GM18502 (cell line): Measurements from ENCODE around the gene RIPOR3.
"Not testable (repeated sequence)": the region's sequence is repeated elsewhere in the genome, so short reads cannot be mapped to it uniquely, and the experiment has no call there.

Experiments
- ATAC-seq: cut with Tn5 transposase; IDR thresholded peaks from one replicate; pipeline ENCODE4 v1.9.1; 2021; ENCODE audit warnings: mild to moderate bottlenecking; ENCODE audit not compliant: unreplicated experiment, poor library complexity

The RIPOR3 gene

DNA sequence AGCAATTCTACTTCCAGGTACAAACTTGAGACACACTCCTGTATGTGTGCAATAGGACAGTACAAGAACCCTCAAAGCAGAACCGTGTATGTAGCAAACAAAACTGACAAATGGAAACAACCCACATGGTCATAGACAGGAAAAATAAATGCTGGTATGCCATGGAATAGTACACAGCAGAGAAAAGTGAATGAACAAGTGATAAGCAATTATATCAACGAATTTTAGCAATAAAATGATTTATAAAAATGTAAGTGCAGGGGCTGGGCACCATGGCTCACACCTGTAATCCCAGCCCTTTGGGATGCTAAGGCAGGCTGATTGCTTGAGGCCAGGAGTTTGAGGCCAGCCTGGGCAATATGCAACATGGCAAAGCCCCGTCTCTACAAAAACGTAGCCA, 9.3 kb downstream of the RIPOR3 start:
- no peak for ATAC-seq

DNA sequence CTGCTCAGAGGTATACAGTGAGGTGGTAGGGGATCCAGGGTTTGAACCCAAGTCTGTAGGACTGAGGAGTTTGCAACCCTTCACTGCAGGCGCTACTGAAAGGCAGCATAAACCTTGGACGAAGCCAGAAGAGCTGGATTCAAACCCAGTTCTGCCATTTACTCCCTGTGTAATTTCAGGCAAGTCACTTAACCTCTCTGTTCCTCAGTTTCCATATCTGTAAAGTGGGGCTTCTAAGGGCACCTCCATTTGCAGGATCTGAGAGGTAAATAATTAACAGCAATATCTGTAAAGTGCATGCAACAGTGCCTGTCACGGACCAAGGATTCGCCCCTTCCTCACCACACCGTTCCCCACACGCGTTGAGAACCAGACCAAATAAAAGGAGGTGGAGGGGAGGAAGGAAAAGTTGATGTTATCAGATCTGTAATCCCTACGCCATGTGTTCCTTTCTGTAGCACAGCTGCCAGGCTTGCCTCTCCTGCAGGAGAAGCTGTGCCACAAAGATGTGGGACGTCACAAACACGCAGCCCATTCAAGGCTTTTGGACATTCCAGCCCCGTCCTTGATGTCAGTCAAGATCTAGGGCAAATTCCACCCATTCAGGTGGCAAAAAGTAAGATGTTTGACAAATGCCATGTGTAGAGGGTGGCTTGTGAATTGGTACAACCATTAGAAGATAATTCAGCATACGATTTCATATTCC, 9.8 kb downstream of the RIPOR3 start:
- ATAC-seq: no peak

DNA sequence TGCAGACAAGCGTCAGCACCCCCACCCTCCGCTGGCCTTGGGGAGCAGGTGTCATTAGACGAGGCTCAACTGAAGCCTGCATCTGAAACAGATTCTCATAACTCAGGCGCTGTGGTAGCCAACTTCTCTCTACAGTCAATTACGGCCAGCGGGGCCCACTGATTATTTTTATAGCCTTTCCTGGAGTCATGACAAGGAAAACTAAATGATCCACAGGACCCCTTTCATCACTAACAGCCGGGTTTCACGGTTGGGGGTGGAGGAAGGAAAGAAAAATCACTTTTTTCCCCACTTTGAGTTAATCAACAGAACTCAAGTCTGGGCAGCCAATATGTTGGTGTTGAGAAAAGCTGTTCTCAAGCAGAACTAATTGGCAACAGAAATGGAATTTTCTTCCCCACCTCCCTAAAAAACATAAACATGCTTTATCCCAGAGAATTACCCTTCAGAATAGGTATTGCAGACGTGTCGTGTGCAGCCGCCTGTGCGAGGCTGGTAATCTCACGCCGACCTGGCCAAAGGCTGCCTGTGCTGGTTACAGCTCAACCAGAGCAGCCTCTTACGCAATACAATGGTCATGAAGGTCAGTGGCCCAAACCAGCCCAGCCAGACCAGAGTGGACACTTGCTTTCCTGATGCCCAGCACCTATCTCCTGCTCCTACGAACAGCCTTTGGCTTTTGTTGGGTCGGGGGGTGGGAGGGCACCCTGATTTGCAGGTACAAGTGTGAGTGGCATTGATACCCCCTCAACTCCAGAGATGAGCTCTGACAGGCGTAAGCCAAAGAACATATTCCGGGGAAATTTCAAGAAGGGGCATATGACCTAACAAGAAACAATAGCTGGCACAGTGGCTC, 11.0 kb downstream of the RIPOR3 start:
- no peak for ATAC-seq

DNA sequence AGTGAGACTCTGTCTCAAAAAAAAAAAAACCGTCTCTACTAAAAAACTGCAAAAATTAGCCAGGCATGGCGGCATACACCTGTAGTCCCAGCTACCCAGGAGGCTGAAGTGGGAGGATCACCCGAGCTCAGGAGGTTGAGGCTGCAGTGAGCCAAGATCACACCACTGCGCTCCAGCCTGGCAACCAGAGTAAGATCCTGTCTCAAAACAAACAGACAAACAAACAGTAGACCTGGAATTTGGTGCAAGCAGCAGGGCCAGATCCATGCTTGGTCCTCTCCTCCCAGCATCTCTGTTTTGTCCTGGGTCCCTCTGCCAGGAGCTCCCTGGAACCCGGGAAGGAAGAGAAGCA, 11.6 kb downstream of the RIPOR3 start:
- ATAC-seq: no peak

DNA sequence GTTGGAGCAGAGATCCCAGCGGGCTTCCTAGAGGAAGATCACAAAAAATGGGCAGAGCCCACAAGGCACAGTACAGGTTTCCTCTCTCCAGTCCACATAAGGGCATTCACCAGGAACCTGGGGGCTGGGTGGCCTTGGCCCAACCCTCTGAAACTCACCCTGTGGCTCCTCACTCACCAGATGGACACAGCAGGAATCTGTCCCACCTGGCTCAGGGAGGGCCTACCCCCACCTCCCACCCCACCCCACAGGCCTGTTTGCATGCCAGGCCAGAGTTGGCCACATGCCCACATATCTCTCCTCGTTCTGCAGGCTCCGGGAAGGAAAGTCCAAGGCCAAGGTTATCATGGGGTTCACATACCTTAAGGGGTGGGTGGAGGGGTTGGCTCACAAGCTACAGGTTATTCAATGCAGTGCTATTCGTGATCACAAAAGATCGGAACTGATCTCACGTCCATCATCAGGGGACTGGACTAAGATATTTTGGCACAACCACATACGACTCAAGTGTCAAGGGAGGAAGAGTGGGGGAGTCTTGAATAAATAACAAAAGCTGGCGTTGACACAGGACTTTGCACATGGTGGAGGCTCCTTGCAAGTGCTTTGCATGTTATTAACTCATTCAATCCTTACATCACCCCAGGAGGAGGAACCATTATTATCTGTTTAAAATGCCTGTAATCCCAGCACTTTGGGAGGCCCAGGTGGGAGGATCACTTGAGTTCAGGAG, 13.0 kb downstream of the RIPOR3 start:
- no peak for ATAC-seq

DNA sequence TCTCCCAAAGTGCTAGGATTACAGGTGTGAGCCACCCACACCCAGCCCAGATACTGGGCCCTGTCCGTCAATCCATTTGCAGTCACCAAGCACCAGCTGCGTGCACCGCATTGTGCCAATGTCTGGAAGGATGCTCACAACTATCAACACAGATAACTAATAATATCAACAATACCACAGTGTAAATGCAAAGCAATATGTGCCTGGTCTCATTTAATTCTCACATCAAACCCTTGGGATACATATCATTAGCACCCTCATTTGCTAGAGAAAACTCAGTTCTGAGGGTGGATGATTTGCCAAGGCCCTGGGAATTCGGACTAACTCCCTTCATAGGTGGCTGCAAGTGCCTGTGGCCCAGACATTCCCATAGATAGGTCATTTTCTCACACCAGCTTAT, 14.5 kb downstream of the RIPOR3 start:
- no peak for ATAC-seq

DNA sequence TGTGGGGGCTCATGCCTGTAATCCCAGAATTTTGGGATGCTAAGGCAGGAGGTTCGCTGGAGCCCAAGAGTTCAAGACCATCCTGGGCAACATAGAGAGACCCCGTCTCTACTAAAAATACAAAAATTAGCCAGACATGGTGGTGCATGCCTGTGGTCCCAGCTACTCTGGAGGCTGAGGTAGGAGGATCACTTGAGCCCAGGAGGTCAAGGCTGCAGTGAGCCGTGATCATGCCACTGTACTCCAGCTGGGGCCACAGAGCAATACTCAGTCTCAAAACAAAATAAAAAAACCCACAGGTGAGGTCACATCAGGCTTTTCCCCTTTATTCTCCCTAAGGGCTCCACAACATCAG, 15.0 kb downstream of the RIPOR3 start:
- ATAC-seq: not testable (repeated sequence)

DNA sequence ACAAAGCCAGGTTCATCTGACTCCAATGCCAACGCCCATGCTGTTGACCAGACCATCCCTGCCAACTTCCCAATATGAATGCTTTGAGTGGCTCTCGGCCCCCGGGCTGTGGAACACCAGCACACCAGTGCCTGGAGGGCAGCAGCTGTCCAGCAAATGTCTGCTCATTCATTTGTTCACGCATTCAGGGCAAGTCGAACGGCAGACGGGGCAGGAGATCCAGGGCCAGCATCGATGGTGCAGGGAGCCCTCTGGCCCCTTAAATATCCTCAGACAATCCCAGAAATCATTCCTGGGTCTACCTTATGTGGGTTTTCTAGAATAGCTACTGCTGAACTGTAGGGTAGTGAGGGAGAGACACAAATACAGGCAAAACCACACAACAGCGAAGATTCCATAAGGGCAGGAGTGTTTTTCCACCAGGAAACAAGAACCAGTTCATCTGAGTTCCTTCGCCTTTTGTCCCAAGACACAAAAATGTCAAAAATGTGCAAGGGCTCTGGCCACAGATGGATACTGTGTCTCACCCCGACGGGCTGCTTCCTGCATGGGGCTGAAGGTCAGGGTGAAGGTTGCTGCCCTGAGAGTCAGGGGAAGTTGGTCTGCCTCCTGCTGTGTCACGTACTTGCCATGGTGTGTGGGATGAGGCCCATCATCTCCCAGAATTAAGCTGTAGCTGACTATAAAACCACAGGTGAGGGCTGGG, 15.5 kb downstream of the RIPOR3 start:
- no peak for ATAC-seq

DNA sequence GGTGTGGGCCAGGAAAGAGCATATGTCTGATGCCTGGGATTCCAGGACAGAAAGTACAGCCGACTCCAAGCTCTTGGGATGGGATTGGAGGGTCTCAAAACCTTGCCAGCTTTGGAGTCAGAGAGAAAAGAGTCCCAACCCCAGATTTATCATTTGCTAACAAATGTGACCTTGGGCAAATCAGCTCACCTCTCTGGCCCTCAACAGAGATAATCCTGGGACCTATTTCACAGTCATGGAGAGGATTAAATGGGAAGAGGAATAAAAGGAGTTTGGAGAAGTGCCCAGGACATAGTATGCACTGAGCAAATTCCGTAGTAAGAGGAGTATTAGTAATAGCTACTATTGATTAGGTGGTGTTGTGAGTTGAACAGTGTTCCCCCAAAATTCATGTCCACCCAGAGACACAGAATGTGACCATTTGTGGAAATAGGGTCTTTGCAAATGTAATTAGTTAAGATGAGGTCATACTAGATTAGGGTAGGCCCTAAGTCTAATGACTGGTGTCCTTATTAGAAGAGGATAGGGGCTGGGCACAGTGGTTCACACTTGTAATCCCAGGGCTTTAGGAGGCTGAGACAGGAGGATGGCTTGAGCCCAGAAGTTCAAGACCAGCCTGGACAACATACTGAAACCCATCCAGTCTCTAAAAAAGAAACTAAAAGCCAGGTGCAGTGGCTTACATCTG, 17.1 kb downstream of the RIPOR3 start:
- no peak for ATAC-seq

DNA sequence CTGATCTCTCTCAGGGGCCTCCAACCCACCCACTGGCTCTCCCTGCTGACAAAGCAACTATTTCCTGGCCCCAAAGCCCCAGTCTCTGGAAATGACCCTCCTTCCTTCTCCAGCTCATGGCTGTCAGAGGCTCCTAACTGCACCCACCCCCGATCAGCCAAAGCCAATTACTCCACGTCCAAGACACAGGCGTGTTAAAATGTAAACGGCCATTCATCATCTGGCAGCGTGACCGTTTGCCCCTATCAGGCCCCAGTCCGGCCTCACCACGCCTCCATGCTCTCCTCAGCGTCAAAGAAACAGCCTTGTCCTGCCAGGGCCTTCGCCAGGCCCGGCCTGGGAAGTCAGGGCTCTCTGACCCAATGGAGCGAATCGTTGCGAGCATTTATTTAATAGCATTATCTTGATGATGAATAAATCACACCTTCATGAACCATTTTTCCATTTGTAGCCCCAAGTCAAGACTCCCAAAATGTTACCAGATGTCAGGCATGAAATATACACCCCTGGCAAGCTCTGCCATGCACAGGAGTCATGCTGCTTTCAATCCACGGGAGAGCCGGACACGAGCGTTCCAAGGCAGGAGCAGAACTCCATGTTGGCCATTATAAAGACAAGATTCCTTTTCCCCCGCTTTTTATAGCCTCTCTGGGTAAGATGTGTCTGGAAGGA, 17.7 kb downstream of the RIPOR3 start:
- no peak for ATAC-seq

DNA sequence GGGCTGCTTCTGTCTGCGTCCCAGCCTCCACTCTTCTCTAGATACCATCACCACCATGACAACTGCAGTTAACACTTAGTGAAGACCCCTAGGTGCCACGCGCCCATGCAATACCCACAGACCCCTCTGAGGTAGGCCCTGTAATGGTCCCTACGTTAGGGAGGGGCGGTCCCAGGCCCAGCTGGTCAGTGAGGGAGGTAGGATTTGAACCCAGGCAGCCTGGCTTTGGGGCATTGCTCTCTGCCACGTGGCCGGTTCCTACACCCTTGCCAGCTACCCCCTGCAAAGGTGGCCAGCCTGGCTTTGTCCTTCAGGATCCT, 18.2 kb downstream of the RIPOR3 start:
- no peak for ATAC-seq

DNA sequence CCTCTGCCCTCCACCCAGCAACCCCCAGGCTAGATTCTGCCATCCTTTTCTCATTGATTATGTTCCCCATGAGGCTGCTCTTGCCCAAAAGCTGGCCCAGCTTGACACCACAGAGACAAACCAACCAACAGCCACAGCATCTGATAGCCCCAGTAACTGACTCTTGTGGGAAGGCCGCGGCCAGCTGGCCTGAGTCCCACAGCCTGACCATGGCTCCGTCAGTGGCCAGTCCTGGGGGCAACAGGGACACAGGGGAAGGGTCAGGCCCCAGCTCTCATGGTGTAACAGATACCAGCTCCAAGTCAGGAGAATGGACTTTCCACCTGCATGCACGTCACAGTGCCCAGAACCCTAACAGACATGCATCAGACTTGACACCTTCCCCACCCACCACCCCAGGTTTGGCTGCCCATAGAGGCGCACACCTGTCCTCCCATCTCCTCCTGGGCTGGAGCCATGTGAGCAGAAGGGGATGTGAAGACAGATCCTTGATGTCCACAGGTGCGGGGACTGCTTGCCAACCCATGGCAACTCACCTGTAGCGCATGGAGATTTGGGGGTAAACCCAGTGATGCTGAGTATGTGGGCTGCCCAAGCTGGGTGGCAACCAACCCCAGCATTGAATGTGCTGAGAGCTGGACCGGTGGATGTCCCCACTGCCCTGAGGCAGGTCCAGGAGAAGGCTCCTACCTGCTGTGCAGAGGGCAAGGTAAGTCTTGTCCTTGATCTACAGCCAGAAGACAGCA, 18.8 kb downstream of the RIPOR3 start:
- ATAC-seq: no peak

DNA sequence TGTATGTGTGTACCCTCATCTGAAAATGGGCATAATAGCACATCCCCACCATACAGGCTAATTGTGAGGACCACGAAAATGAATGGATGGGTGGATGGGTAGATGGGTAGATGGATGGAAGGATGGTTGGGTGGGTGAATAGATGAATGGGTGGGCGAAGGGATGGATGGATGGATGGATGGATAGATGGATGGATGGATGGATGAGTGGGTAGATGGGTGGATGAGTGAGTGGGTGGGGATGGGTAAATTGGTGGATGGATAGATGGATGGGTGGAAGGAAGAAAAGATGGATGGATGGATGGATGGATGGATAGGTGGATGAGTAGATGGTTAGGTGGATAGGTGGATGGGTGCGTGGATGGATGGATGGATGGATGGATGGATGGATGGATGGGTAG, 19.7 kb downstream of the RIPOR3 start:
- ATAC-seq: no peak

DNA sequence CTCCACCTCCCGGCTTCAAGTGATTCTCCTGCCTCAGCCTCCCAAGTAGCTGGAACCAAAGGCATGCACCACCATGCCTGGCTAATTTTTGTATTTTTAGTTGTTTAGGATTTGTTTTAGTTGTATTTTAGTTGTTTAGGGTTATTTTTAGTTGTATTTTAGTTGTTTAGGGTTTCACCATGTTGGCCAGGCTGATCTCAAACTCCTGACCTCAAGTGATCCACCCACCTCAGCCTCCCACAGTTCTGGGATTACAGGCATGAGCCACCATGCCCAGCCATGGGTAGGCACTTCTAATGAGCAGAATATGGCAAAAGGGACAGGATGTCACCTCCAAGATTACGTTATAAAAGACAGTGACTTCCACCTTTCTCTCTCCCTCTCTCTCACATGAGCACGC, 20.3 kb downstream of the RIPOR3 start:
- not testable (repeated sequence) for ATAC-seq

DNA sequence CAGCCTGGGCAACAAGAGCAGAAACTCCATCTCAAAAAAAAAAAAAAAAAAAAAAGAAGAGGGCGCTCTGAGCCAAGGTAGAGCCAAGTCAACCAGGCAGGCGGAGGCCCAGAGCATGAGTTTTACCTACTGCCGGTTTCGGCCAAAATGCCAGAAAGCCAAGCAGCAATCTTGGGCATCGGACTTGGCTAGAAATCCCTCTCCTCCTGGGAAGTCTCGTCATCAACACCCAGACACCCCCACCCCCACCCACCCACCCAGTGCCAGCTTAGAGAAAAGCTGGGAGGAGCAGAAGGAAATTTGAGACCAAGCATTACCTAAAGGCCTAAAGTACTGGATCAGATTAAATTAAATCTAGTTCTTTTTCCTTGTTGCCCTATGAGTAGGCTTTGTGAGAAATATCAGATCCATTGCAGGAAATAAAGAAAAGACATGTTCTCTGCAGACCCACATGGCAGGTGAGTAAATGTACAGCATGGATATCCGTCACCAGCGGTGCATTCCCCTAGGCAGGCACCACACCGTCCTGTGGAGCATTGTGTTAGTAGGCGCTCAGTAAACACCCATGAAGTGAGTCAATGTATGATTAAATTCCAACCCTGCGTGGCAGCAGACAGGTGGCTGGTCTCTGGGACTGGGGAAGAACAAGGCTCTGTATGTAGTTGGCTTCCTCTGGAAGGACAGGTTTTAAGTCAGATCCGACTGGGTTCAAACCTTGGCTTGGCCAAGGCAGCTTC, 21.0 kb downstream of the RIPOR3 start:
- no peak for ATAC-seq

DNA sequence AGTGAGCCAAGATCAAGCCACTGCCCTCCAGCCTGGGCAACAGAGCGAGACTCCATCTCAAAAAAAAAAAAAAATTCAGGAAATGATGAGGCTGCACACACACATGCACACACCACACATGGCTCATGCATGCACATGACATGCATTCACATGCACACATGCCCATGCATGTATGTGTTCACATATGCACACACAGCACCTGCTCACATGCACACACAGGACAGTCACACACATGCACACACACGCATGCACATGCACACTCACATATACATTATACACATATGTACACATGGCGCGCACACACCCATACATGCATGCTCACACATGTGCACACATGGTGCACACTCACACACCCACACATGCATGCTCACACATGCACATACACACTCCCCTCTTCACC, 22.5 kb downstream of the RIPOR3 start:
- ATAC-seq: no peak

DNA sequence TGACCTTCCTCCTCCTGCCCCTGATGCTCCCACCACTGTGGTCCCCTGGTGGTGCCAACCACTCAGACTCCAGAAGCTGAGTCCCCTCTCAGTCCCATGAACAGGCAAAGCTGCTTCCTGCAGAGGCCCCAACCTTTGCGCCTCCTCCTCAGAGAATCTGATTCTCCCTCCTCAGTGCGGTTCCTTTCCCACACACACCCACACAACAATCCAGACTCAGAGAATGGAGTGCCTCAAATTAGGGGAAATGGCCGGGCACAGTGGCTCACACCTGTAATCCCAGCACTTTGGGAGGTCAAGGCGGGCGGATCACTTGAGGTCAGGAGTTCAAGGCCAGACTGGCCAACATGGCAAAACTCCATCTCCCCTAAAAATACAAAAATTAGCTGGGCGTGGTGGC, 23.0 kb downstream of the RIPOR3 start:
- ATAC-seq: no peak

DNA sequence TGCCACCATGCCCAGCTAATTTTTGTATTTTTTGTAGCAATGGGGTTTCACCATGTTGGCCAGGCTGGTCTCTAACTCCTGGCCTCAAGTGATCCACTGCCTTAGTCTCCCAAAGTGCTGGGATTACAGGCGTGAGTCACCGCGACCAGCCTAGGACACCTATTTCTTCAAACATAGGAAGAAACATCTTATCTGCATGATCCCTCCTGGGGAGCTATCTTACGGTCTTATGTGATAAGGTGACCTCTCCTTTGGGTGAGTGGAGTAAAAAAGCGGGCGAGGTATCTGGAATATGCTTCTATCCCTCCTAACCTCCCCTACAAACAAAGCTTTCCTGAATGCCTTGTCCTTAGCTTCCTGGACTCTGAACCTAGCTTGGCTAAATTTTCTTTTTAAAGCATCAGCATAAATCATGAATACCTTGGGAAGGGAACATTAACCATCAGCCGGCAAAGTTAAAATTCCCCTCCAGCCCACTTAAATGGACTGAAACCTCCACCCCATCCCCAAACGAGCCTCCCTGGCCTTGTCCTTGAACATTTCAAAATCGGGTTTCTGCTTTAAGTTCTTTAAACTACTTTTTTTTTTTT, 24.5 kb downstream of the RIPOR3 start:
- ATAC-seq: no peak
